ENCODE results near the gene LCN10. TPM values are rescaled to one million over a fixed set of nuclear protein-coding genes. Genes with fewer than 3 reads are reported as not detected.
"Not testable (repeated sequence)": the region's sequence is repeated elsewhere in the genome, so short reads cannot be mapped to it uniquely, and the experiment has no call there.

Gene LCN10
- total RNA-seq, 6 donors from 2014 or later = 0.39 to 17.8 (median 2.2) TPM

DNA sequence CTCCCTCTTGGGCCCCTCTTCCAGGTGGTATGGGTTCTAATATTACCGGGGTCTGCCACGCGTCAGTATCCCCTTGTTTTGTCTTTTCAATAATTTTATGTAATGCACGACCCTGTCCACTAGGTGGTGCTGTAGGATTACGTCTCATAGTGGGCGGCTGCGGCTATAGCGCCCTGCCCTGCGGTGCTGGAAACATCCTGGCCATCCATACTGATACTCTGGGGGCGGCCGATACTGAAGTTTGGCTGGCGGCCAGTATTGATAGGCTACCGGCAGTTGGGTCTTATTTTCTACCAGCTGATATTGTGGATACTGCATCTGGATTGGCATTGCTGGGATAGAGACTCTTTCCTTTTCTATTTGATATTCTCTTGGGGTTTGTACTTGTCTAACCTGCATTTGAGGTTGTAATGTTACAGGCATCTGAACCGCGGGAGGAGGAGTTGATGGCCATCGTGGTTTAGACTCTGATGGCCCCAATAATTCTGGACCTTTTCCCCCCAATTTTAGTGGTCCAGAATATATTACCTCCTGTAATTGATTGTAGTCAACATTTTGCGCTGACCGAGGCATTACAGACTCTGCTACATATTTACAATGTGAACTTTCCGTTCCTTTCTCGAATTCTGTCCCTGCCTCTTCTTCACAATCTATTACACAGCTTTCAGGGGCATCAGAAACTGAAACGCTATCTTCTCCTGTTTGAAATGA is 45.1 kb upstream of the LCN10 start:
- 16 to 22% methylated on average over 21 of the region's 21 CpGs for WGBS, 2 donors
- Histone ChIP-seq H3K9me3 (no peaks in the 10 kb centered on the region), H3K27ac (no peak overlapping the region), H3K36me3 (peaks cover 0 to 4% (median 2%) of the 10 kb centered on the region in 4 donors), H3K27me3 (no peaks in the 10 kb centered on the region), H3K4me3 (no peak overlapping the region), H3K4me1 (peaks cover 18 to 27% (median 23%) of the 10 kb centered on the region in 4 donors)
- DNase-seq = peak; percentile 54 to 68
- ATAC-seq (ENCODE audit: low FRiP score in 2 of 2) = no peak
- no peak for TF ChIP-seq POLR2A (IDR thresholded peaks at IDR 0.05)
- TF ChIP-seq, protein P1, sequence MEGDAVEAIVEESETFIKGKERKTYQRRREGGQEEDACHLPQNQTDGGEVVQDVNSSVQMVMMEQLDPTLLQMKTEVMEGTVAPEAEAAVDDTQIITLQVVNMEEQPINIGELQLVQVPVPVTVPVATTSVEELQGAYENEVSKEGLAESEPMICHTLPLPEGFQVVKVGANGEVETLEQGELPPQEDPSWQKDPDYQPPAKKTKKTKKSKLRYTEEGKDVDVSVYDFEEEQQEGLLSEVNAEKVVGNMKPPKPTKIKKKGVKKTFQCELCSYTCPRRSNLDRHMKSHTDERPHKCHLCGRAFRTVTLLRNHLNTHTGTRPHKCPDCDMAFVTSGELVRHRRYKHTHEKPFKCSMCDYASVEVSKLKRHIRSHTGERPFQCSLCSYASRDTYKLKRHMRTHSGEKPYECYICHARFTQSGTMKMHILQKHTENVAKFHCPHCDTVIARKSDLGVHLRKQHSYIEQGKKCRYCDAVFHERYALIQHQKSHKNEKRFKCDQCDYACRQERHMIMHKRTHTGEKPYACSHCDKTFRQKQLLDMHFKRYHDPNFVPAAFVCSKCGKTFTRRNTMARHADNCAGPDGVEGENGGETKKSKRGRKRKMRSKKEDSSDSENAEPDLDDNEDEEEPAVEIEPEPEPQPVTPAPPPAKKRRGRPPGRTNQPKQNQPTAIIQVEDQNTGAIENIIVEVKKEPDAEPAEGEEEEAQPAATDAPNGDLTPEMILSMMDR (IDR thresholded peaks at IDR 0.05) = peak; percentile 79 to 89 (median 83)
- TF ChIP-seq POLR2AphosphoS5 (IDR thresholded peaks at IDR 0.05) = no peak
- no peak for TF ChIP-seq EP300 (IDR thresholded peaks at IDR 0.05)

DNA sequence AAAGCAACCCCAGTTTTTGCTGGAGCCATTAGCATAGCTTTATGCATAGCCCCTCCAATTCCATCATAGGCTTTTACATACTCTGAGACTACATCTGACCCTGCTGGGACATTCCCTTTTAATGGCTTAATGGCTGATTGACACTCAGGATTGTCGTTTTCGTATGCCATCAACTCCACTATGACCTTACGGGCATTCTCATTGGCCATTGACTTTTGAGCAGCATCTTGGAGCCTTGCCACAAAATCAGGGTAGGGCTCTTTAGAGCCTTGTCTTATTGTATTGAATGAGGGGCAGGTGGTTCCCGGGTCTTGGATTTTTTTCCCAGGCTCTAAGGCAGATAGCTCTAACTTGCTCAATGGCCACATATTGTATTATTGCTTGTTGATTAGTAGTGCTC is 44.2 kb upstream of the LCN10 start:
- H3K27ac ChIP-seq; ATAC-seq (ENCODE audit: low FRiP score in 2 of 2); H3K27me3 ChIP-seq; H3K9me3 ChIP-seq; H3K36me3 ChIP-seq; DNase-seq; H3K4me3 ChIP-seq: not testable (repeated sequence)
- H3K4me1 ChIP-seq = peaks cover 12 to 18% (median 15%) of the 10 kb centered on the region in 4 donors
- WGBS, 2 donors = 34 to 48% methylated on average over 4 of the region's 4 CpGs

DNA sequence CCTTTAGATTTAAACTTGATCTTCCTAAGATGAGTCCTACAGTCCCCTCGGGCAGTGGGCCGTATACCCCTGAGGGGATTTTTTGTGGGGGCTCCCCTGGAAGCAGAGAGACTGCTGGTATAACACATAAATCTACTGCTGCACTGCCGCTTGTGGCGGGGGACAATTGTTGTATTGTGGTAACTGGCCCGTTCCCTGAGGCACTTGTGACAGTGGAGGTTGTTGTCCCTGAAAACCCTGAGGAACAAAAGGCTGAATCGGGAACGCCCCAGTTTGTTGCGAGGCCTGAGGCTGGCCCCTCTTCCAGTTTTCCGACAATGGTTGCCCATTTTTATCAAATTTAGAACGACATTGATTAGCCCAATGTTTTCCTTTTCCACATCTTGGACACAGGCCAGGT is 43.7 kb upstream of the LCN10 start:
- WGBS, 2 donors = 77 to 81% methylated on average over 10 of the region's 10 CpGs
- Histone ChIP-seq H3K27me3 (no peaks in the 10 kb centered on the region), H3K36me3 (no peaks in the 10 kb centered on the region), H3K9me3 (no peaks in the 10 kb centered on the region), H3K27ac (no peak overlapping the region), H3K4me3 (no peak overlapping the region), H3K4me1 (peaks cover 8 to 13% (median 11%) of the 10 kb centered on the region in 4 donors)
- ATAC-seq (ENCODE audit: low FRiP score in 2 of 2) (no peak), DNase-seq (no peak)
- TF ChIP-seq EP300 (IDR thresholded peaks at IDR 0.05) (no peak), POLR2AphosphoS5 (IDR thresholded peaks at IDR 0.05) (no peak), POLR2A (IDR thresholded peaks at IDR 0.05) (no peak)
- TF ChIP-seq, protein P1 (IDR thresholded peaks at IDR 0.05) = no peak

DNA sequence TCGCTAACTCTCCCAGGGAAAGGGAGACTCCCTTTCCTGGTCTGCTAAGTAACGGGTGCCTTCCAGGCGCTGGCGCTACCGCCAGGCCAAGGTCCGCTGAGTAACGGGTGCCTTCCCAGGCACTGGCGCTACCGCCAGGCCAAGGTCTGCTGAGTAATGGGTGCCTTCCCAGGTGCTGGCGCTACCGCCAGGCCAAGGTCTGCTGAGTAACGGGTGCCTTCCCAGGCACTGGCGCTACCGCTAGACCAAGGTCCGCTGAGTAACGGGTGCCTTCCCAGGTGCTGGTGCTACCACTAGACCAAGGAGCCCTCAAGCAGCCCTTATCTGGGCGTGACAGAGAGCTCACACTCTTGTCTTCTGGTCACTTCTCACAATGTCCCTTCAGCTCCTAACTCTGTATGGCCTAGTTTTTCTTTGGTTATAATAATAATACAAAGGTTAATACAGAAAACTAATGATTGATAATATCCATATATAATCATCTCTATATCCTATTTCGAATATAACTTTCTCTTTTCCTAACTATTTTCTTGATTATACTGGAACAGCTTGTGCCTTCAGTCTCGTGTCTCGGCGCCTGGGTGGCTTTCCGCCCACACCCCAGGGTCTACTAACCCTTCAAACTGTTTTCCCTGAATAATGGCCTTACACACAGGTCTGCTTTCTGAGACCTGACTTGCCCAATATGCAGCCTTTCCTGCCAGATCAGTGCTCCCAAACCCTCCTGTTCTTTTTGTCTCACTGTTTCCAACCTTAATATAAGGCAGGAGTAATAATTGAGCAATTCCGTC is 43.0 kb upstream of the LCN10 start:
- H3K4me1 ChIP-seq = peaks cover 8 to 12% (median 11%) of the 10 kb centered on the region in 4 donors
- H3K9me3 ChIP-seq; H3K36me3 ChIP-seq; H3K27ac ChIP-seq; H3K27me3 ChIP-seq; H3K4me3 ChIP-seq; ATAC-seq (ENCODE audit: low FRiP score in 2 of 2): not testable (repeated sequence)
- DNase-seq = peak in 1 of 2 donors; percentile 51
- 69 to 92% methylated on average over 10 to 23 of the region's 23 CpGs for WGBS, 2 donors

DNA sequence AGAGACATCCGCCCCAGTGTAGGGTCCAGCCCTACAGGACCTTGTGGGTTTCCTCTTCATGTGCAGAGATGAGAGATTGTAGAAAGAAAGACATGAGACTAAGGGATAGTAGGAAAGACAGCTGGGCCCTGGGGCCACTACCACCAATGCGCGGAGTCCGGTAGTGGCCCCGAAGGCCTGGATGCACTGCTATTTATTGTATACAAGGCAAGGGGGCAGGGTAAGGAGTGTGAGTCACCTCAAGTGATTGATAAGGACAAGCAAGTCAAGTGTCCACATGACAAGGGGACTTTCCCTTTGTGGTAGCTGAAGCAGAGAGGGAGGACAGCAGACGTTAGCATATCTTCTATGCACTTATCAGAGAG is 42.2 kb upstream of the LCN10 start:
- DNase-seq (no peak), ATAC-seq (ENCODE audit: low FRiP score in 2 of 2) (no peak)
- TF ChIP-seq EP300 (IDR thresholded peaks at IDR 0.05) (no peak), POLR2A (IDR thresholded peaks at IDR 0.05) (no peak), POLR2AphosphoS5 (IDR thresholded peaks at IDR 0.05) (no peak)
- TF ChIP-seq, protein P1 (IDR thresholded peaks at IDR 0.05) = no peak
- WGBS, 2 donors = 76 to 87% methylated on average over 6 of the region's 6 CpGs
- no peaks in the 10 kb centered on the region for H3K9me3 ChIP-seq
- H3K27ac ChIP-seq = no peak overlapping the region
- no peaks in the 10 kb centered on the region for H3K36me3 ChIP-seq
- no peak overlapping the region for H3K4me3 ChIP-seq
- no peaks in the 10 kb centered on the region for H3K27me3 ChIP-seq
- peaks cover 1 to 8% (median 5%) of the 10 kb centered on the region in 4 donors for H3K4me1 ChIP-seq

Data from upper lobe of left lung (tissue), 6 donors.